Tibial artery (tissue), 4 donors: ENCODE measurements around the gene SMPD3.
"Not testable (repeated sequence)": the region's sequence is repeated elsewhere in the genome, so short reads cannot be mapped to it uniquely, and the experiment has no call there.

ENCODE experiments used
- DNase-seq, 2 donors: peaks; one replicate each; pipeline ENCODE4 v3.0.0-alpha.2; 2019
- H3K27ac ChIP-seq, 2 donors: fragments of 200-600 bp; sonication (generic) in 1 of 2; 1 replicate in 1 of 2; 2 replicates in 1 of 2; pipeline ENCODE4 v1.5.1; 2018 to 2019; ENCODE audit warnings: mild to moderate bottlenecking in 1 of 2
- H3K27me3 ChIP-seq, 2 donors: fragments of 200-600 bp; sonication (generic) in 1 of 2; one replicate each; pipeline versions ENCODE4 v1.5.1 to v1.6.0; 2016 to 2019
- H3K36me3 ChIP-seq, 3 donors: fragments of 200-600 bp; sonication (generic) in 2 of 3; one replicate each; pipeline ENCODE4 v1.5.1; 2016 to 2019; ENCODE audit warnings: mild to moderate bottlenecking in 2 of 3
- H3K4me1 ChIP-seq, 4 donors: fragments of 200-600 bp; sonication (generic) in 2 of 4; 1 replicate in 3 of 4; 2 replicates in 1 of 4; pipeline ENCODE4 v1.5.1; 2016 to 2019
- H3K4me3 ChIP-seq, 2 donors: fragments of 200-600 bp; sonication (generic) in 1 of 2; 1 replicate in 1 of 2; 2 replicates in 1 of 2; pipeline ENCODE4 v1.5.1; 2018 to 2019; ENCODE audit warnings: mild to moderate bottlenecking in 2 of 2
- H3K9me3 ChIP-seq, 3 donors: fragments of 200-600 bp; sonication (generic) in 1 of 3; one replicate each; pipeline ENCODE4 v1.5.1; 2016 to 2019
- intact Hi-C: fragments of 100-400 bp; cut with DNase I; formaldehyde crosslinking; loops from one replicate; pipeline ENCODE4 v1.15.0; 2023; ENCODE audit warnings: low total_unique reads
- TF ChIP-seq, protein P1 (sequence below), 2 experiments: fragments of 200-600 bp in 1 of 2; fragments of 450-650 bp in 1 of 2; IDR thresholded peaks; one replicate each; pipeline ENCODE4 v1.5.1; 2017 to 2019; ENCODE audit warnings: antibody characterized with exemption in 2 of 2, mild to moderate bottlenecking in 1 of 2, moderate library complexity in 1 of 2

The SMPD3 gene

DNA sequence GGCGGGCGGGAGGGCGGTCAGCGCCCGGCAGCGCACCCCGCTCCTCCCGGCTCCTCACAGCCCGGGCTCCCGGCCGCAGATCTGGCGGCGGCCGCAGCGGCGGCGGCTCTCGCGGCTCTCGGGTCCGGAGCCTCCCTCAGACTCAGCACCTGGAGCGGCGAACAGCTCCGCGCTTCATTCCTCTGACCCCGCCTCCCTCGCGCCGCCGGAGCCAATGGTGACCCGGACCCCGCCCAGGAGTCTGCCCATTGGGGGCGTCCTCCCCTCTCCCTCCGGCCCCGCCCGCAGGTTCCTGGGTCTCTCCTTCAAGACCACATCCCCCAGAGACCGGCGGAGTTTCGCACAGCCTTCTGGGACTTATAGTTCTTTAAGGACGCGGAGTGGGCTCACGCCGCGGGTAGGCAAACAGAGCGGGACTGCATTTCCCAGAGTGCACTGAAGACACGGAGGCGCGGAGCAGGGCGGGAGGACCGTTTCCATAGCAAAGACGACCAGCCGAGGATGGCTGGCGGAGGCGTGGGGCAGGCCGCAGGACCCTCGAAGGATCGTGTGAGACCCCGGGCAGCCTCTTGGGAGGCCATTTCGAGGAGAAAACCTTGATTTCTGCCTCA is at the start of gene SMPD3:
Gene SMPD3 (minus strand): TSS at position 149 of the 611 bp plus-strand sequence. CDS start 76,327 bp downstream, outside the sequence.
- DNase-seq = peak; percentile 92 to 94
- TF ChIP-seq, protein P1, sequence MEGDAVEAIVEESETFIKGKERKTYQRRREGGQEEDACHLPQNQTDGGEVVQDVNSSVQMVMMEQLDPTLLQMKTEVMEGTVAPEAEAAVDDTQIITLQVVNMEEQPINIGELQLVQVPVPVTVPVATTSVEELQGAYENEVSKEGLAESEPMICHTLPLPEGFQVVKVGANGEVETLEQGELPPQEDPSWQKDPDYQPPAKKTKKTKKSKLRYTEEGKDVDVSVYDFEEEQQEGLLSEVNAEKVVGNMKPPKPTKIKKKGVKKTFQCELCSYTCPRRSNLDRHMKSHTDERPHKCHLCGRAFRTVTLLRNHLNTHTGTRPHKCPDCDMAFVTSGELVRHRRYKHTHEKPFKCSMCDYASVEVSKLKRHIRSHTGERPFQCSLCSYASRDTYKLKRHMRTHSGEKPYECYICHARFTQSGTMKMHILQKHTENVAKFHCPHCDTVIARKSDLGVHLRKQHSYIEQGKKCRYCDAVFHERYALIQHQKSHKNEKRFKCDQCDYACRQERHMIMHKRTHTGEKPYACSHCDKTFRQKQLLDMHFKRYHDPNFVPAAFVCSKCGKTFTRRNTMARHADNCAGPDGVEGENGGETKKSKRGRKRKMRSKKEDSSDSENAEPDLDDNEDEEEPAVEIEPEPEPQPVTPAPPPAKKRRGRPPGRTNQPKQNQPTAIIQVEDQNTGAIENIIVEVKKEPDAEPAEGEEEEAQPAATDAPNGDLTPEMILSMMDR (IDR thresholded peaks at IDR 0.05) = no peak
- H3K27ac ChIP-seq = no peak within 1 kb of the TSS
- intact Hi-C loops = no loop called here
- no peaks in the 10 kb centered on the region for H3K36me3 ChIP-seq
- peaks cover 4 to 53% of the 10 kb centered on the region in 2 donors for H3K27me3 ChIP-seq
- H3K4me1 ChIP-seq = peaks cover 0 to 26% (median 18%) of the 10 kb centered on the region in 4 donors
- no peaks in the 10 kb centered on the region for H3K9me3 ChIP-seq
- peak within 1 kb of the TSS; percentile 42 to 54 for H3K4me3 ChIP-seq

DNA sequence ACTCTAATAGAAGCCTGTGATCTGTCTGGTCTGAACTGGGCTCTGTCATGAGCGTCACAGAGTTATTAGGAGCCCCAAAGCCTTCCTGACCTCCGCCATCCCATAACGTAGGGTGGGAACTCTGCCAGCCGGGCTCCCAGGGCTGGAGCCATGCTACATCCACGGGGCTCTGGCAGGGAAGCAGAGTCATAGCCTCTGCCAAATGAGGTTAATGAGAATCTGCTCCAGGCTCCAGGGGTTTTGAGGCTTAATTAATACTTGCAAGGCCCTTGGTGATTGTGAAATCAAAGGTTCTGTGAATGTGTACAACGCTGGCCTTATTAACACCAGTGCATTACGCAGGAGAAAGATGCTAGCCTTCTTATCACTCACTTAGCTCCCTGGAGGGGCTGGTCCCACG is 48.4 kb upstream of the SMPD3 start:
- Histone ChIP-seq H3K36me3 (no peaks in the 10 kb centered on the region), H3K9me3 (no peaks in the 10 kb centered on the region), H3K4me3 (no peak overlapping the region), H3K4me1 (peaks cover 0 to 11% (median 0%) of the 10 kb centered on the region in 4 donors), H3K27ac (no peak overlapping the region), H3K27me3 (peaks cover 0 to 50% of the 10 kb centered on the region in 2 donors)
- DNase-seq = no peak
- intact Hi-C loops = no loop called here
- TF ChIP-seq, protein P1 (IDR thresholded peaks at IDR 0.05) = no peak

DNA sequence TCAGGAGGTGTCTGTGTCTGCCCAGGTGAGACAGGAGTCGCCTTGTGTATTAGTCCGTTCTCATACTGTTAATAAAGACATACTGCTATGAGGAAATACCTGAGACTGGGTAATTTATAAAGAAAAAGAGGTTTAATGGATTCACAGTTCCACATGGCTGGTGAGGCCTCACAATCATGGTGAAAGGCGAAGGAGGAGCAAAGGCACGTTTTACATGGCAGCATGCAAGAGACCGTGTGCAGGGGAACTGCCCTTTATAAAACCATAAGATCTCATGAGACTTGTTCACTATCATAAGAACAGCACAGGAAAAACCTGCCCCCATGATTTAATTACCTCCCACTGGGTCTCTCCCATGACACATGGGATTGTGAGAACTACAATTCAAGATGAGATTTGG is 46.0 kb upstream of the SMPD3 start:
- H3K27me3 ChIP-seq = peaks cover 0 to 54% of the 10 kb centered on the region in 2 donors

DNA sequence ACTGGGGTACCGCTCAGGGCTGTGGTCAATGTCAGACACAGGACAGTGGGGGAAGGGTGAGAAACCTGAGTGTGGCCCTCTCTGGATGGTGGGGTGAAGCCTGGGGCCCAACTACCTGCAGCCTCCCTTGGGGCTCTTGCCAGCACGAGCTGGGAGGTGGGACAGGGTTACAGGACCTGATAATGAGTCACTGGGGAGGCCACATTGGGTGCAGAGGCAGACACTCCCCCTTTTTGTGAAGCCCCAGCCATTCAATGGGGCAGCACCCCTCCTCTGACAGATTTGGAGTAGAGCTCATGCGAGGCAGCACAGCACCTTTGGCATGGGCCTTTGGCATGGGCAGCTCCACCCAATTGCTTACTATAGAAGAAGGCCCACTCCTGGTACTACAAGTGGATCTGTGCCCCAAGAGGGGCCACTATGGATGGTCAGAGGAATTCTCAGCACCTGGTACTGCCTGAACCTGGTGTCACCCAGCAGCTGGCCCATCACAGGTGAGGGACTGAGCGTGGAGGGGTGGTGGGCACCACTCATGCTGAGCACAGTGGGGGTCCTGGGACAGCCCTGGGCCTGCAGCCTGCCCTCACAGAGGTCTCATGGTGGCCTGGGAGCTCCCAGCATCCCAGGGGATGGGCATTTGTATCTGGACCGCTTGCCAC is 45.2 kb upstream of the SMPD3 start:
- Histone ChIP-seq H3K9me3 (no peaks in the 10 kb centered on the region), H3K4me1 (peaks cover 0 to 7% (median 0%) of the 10 kb centered on the region in 4 donors), H3K27me3 (peaks cover 0 to 51% of the 10 kb centered on the region in 2 donors), H3K36me3 (no peaks in the 10 kb centered on the region), H3K4me3 (no peak overlapping the region), H3K27ac (no peak overlapping the region)
- intact Hi-C loops = no loop called here
- TF ChIP-seq, protein P1 (IDR thresholded peaks at IDR 0.05) = no peak
- DNase-seq = no peak

More for the DNA sequence above, 46.0 kb upstream of the SMPD3 start:
- H3K27ac ChIP-seq, H3K36me3 ChIP-seq, H3K4me3 ChIP-seq, DNase-seq, intact Hi-C loops, H3K9me3 ChIP-seq: not testable (repeated sequence)
- peaks cover 0 to 11% (median 0%) of the 10 kb centered on the region in 4 donors for H3K4me1 ChIP-seq

DNA sequence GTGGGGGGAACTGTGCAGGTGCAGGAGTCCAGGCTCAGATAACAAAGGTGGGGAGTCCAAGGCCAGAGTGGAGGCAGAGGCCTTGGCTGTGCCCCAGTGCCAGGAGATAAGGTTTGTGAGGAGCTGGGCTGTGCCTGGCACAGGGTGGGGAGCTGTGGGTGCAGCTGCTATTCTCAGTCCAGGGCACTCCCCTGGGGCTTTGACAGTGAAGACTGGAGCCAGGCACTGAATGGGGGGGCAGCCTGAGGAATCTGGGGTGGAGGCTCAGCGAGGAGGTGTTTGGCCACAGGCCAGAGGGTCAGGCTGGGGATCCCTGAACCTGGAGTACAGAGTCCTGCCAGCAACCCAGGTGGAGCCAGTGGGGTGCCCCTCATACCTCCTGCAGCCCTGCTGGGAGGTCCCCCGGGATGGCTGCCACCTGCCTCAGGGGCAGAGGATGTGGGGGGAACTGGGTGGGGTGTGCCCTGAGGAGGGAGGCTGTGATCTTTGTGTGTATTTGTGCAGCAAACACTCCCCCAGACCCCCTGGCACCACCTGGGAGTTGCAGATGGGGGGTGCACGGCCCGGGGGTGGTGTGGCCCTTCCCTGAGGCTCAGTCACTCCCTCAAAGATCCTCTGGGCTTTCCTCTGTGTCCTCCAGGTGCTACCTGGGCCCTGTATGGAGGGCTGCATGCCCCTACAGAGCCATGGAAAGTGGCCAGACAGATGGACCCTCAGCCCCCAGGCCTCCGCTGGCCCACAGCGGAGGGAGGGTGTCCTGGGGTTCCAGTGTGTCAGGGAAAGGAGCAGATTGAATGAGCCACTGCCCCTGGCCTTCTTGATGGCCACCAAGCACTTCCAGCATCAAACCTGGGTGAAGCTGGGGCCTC is 44.5 kb upstream of the SMPD3 start:
- Histone ChIP-seq H3K27me3 (peaks cover 0 to 45% of the 10 kb centered on the region in 2 donors), H3K9me3 (no peaks in the 10 kb centered on the region), H3K36me3 (no peaks in the 10 kb centered on the region), H3K27ac (no peak overlapping the region), H3K4me3 (no peak overlapping the region), H3K4me1 (peaks cover 0 to 7% (median 0%) of the 10 kb centered on the region in 4 donors)
- intact Hi-C loops = no loop called here
- TF ChIP-seq, protein P1 (IDR thresholded peaks at IDR 0.05) = no peak
- DNase-seq = no peak
